Activated CD8-positive, alpha-beta T cell treated with anti-CD3 and anti-CD28 coated beads for 36 hours (primary cell): Measurements from ENCODE around the gene TCHHL1. TPM values are rescaled to one million over a fixed set of nuclear protein-coding genes. Genes with fewer than 3 reads are reported as not detected.

Source experiments
- ATAC-seq: fragments of 200-7000 bp; cut with Tn5 transposase; one replicate; pipeline ENCODE4 v1.10.0; 2021; ENCODE audit warnings: mild to moderate bottlenecking, moderate library complexity
- CTCF ChIA-PET: fragments of 350-600 bp; sonication (Branson Sonifier 250); formaldehyde crosslinking; loops from one replicate; lab custom pipeline; 2021; ENCODE audit warnings: antibody characterized with exemption; lab: Charles Lee
- POLR2A ChIA-PET: fragments of 350-600 bp; sonication (Branson Sonifier 250); formaldehyde crosslinking; loops from one replicate; lab custom pipeline; 2021; ENCODE audit warnings: antibody characterized with exemption; lab: Charles Lee
- DNase-seq: peaks from one replicate; pipeline ENCODE4 v3.0.0-alpha.2; 2020
- H3K27ac Mint-ChIP-seq: one replicate; pipeline ENCODE4 v1.8.0; 2021; ENCODE audit warnings: mild to moderate bottlenecking, mixed read lengths
- H3K27me3 Mint-ChIP-seq: one replicate; pipeline ENCODE4 v1.8.0; 2021; ENCODE audit warnings: mixed read lengths
- H3K36me3 Mint-ChIP-seq: one replicate; pipeline ENCODE4 v1.8.0; 2021; ENCODE audit warnings: low read depth, mixed read lengths
- H3K4me1 Mint-ChIP-seq: one replicate; pipeline ENCODE4 v1.8.0; 2021; ENCODE audit warnings: low read depth, mixed read lengths
- H3K4me3 Mint-ChIP-seq: one replicate; pipeline ENCODE4 v1.8.0; 2021; ENCODE audit warnings: mild to moderate bottlenecking, moderate library complexity, mixed read lengths
- H3K9me3 Mint-ChIP-seq: one replicate; pipeline ENCODE4 v1.8.0; 2021; ENCODE audit warnings: mixed read lengths
- intact Hi-C: fragments of 100-400 bp; cut with micrococcal nuclease; formaldehyde crosslinking; loops from one replicate; pipeline ENCODE4 v1.10.0; 2022
- total RNA-seq, 2 experiments: library from RNA; stranded (reverse); gene quantifications; one replicate each; pipeline ENCODE4 v1.2.3, GENCODE V29; 2021
- TF ChIP-seq, protein P1 (sequence below): fragments of 200-600 bp; IDR thresholded peaks from one replicate; pipeline ENCODE4 v1.8.0; 2022; ENCODE audit warnings: antibody characterized with exemption, mild to moderate bottlenecking

The TCHHL1 gene
- total RNA-seq, 2 experiments from 2014 or later: not detected

DNA sequence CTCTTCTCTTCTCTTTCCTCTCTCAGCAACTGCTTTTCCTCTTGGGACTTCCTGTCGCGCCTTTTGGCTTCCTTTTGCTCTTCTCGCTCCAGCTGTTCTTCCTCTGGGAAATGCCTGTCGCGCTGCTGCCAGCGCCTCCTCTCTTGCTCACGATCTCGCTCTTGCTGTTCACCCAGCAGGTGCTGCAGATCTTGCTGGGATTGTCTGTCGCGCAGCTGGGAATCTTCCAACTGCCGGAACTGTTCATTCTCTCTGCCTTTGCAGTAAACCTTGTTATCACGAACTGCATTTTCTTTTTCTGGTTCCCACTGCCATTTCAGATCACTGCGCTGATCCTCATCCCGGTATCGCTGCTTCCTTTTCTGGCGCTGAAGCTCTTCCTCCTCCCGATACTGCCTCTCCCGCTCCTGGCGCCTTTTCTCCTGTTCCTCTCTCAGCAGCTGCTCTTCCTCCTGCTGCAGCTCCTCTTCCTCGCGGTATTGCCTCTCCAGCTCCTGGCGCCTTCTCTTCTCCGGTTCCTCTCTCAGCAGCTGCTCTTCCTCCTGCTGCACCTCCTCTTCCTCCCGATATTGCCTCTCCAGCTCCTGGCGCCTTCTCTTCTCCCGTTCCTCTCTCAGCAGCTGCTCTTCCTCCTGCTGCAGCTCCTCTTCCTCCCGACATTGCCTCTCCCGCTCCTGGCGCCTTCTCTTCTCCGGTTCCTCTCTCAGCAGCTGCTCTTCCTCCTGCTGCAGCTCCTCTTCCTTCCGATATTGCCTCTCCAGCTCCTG lies 20.6 kb upstream of the TCHHL1 start:
- H3K36me3 Mint-ChIP-seq: peaks cover 4% of the 10 kb centered on the region
- H3K27me3 Mint-ChIP-seq: peaks cover 15% of the 10 kb centered on the region
- DNase-seq (no peak), ATAC-seq (no peak)
- no peaks in the 10 kb centered on the region for H3K9me3 Mint-ChIP-seq
- no peak overlapping the region for H3K4me3 Mint-ChIP-seq
- TF ChIP-seq, protein P1, sequence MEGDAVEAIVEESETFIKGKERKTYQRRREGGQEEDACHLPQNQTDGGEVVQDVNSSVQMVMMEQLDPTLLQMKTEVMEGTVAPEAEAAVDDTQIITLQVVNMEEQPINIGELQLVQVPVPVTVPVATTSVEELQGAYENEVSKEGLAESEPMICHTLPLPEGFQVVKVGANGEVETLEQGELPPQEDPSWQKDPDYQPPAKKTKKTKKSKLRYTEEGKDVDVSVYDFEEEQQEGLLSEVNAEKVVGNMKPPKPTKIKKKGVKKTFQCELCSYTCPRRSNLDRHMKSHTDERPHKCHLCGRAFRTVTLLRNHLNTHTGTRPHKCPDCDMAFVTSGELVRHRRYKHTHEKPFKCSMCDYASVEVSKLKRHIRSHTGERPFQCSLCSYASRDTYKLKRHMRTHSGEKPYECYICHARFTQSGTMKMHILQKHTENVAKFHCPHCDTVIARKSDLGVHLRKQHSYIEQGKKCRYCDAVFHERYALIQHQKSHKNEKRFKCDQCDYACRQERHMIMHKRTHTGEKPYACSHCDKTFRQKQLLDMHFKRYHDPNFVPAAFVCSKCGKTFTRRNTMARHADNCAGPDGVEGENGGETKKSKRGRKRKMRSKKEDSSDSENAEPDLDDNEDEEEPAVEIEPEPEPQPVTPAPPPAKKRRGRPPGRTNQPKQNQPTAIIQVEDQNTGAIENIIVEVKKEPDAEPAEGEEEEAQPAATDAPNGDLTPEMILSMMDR: no peak
- intact Hi-C loops: no loop called here
- CTCF ChIA-PET: interaction anchor here (1.3 to 8.9 kb wide), 7 partner anchors 56 to 349 kb away, joined by 3 to 82 read pairs (median 8); no protein-coding TSS in a partner anchor
- no peak overlapping the region for H3K27ac Mint-ChIP-seq
- H3K4me1 Mint-ChIP-seq: peaks cover 4% of the 10 kb centered on the region
- POLR2A ChIA-PET: no interaction called here

DNA sequence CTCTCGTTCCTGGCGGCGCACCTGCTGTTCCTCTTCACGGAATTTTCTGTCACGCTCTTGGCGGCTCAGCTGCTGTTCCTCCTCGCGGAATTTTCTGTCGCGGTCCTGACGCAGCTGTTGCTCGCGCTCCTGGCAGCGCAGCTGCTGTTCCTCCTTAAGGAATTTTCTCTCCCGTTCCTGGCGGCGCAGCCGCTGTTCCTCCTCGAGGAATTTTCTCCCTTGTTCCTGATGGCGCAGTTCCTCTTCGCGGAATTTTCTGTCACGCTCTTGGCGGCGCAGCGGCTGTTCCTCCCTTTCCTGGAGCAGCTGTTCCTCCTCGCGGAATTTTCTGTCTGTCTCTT lies 20.0 kb upstream of the TCHHL1 start:
- intact Hi-C loops: no loop called here
- peaks cover 4% of the 10 kb centered on the region for H3K36me3 Mint-ChIP-seq
- peaks cover 12% of the 10 kb centered on the region for H3K27me3 Mint-ChIP-seq
- no peak overlapping the region for H3K27ac Mint-ChIP-seq
- H3K4me3 Mint-ChIP-seq: no peak overlapping the region
- TF ChIP-seq, protein P1: no peak
- DNase-seq (no peak), ATAC-seq (no peak)
- ChIA-PET CTCF (interaction anchor here (1.3 to 8.9 kb wide), 6 partner anchors 56 to 349 kb away, joined by 4 to 82 read pairs (median 8); no protein-coding TSS in a partner anchor), POLR2A (no interaction called here)
- H3K9me3 Mint-ChIP-seq: no peaks in the 10 kb centered on the region
- peaks cover 4% of the 10 kb centered on the region for H3K4me1 Mint-ChIP-seq

DNA sequence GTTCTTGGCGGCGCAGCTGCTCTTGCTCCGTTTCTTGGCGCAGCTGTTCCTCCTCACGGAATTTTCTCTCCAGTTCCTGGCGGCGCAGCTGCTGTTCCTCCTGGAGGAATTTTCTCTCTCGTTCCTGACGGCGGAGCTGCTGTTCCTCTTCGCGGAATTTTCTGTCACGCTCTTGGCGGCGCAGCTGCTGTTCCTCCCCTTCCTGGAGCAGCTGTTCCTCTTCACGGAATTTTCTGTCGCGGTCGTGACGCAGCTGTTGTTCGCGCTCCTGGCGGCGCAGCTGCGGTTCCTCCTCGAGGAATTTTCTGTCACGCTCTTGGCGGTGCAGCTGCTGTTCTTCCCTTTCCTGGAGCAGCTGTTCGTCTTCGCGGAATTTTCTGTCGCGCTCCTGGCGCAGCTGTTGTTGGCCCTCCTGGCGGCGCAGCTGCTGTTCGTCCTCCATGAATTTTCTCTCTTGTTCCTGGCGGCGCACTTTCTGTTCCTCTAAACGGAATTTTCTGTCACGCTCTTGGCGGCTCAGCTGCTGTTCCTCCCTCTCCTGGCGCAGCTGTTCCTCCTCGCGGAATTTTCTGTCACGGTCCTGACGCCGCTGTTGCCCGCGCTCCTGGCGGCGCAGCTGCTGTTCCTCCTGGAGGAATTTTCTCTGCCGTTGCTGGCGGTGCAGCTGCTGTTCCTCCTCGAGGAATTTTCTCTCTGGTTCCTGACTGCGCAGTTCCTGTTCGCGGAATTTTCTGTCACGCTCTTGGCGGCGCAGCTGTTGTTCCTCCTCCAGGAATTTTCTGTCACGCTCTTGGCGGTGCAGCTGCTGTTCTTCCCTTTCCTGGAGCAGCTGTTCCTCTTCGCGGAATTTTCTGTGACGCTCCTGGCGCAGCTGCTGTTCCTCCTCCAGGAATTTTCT lies 19.4 kb upstream of the TCHHL1 start:
- DNase-seq: peak; percentile 4
- H3K4me3 Mint-ChIP-seq: no peak overlapping the region
- intact Hi-C loops: no loop called here
- peaks cover 14% of the 10 kb centered on the region for H3K27me3 Mint-ChIP-seq
- no peak for ATAC-seq
- H3K4me1 Mint-ChIP-seq: peaks cover 4% of the 10 kb centered on the region
- CTCF ChIA-PET: interaction anchor here (1.3 to 8.9 kb wide), 3 partner anchors 55 to 350 kb away, joined by 4 to 82 read pairs (median 8); no protein-coding TSS in a partner anchor
- POLR2A ChIA-PET: no interaction called here
- TF ChIP-seq, protein P1: no peak
- H3K27ac Mint-ChIP-seq: no peak overlapping the region
- no peaks in the 10 kb centered on the region for H3K9me3 Mint-ChIP-seq
- H3K36me3 Mint-ChIP-seq: peaks cover 4% of the 10 kb centered on the region

DNA sequence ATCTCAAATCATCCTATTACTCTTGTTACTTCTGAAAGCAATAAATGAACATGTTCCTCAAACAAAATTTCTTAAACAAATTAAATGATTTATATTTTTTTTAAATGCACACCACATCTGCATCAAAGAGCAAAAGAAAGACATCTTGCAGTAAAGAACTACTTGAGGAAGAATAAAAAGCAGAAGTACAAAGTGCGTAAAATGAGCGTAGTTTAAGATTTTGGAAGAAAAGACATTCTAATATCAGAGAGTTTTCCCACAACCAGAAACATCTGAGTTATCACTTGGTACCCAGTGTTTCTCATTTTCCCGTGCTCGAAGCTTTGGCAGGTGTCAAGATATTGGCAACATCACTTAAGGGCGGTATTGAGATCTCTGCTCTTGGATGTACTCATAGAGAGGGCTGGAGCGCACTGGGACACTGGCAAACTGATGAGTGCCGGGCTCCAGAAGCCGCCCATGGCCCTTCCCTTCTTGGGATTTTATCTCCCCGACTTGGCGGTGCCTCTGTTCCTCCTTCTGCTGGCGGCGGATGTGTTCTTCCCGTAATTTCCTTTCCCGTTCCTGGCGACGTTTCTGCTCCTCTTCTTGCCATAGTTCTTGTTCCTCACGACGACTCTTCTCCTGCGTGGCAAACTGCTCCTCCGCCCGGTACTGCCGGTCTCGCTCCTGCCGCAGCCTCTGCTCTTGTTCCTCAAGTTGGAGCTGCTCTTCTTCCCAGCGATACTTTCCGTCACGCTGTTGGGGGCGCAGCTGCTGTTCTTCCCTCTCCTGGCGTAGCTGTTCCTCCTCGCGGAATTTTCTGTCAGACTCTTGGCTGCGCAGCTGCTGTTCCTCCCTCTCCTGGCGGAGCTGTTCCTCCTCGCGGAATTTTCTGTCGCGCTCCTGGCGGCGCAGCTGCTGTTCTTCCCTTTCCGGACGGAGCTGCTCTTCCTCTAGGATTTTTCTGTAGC lies 18.4 kb upstream of the TCHHL1 start:
- intact Hi-C loops: no loop called here
- H3K4me1 Mint-ChIP-seq: peaks cover 4% of the 10 kb centered on the region
- H3K9me3 Mint-ChIP-seq: no peaks in the 10 kb centered on the region
- ATAC-seq: no peak
- TF ChIP-seq, protein P1: no peak
- H3K27ac Mint-ChIP-seq: no peak overlapping the region
- peaks cover 4% of the 10 kb centered on the region for H3K36me3 Mint-ChIP-seq
- peaks cover 17% of the 10 kb centered on the region for H3K27me3 Mint-ChIP-seq
- peak; percentile 13 for DNase-seq
- CTCF ChIA-PET: interaction anchor here (1.3 to 8.9 kb wide), 3 partner anchors 55 to 351 kb away, joined by 4 to 82 read pairs (median 8); no protein-coding TSS in a partner anchor
- H3K4me3 Mint-ChIP-seq: no peak overlapping the region
- POLR2A ChIA-PET: no interaction called here
